GM12878 (cell line): Measurements from ENCODE around the gene APOBEC3C. TPM values are rescaled to one million over a fixed set of nuclear protein-coding genes. Genes with fewer than 3 reads are reported as not detected.

Experiments used
- ATAC-seq: fragments of 200-7000 bp; cut with Tn5 transposase; 3 replicates; pipeline ENCODE4 v1.9.1; 2020; ENCODE audit warnings: mild to moderate bottlenecking, moderate library complexity
- BruUV-seq: library from RNA; stranded (reverse); fragments of 400-500 nt; replicated peaks from 2 replicates; lab custom pipeline; 2021; lab: Mats Ljungman, UMichigan
- CTCF ChIA-PET: fragments of 300-600 bp; sonication (Branson Sonifier 250); formaldehyde crosslinking; extraction: SDS; loops from one replicate; lab custom pipeline; 2021; ENCODE audit warnings: inconsistent platforms; lab: Yijun Ruan, JAX
- POLR2A ChIA-PET: fragments of 350-600 bp; formaldehyde crosslinking; extraction: SDS; loops from one replicate; lab custom pipeline; 2021; ENCODE audit warnings: inconsistent platforms; lab: Charles Lee
- RAD21 ChIA-PET: fragments of 300-600 bp; sonication (Branson Sonifier 250); formaldehyde crosslinking; loops from one replicate; lab custom pipeline; 2023; ENCODE audit warnings: antibody characterized with exemption; ENCODE audit not compliant: unreplicated experiment; lab: Charles Lee
- SMC1A ChIA-PET: fragments of 300-600 bp; sonication (Branson Sonifier 250); formaldehyde crosslinking; loops from one replicate; lab custom pipeline; 2023; ENCODE audit not compliant: unreplicated experiment, uncharacterized antibody; lab: Charles Lee
- DNase-seq: peaks from one replicate; pipeline ENCODE4 v3.0.0-alpha.2; 2011; ENCODE audit warnings: low read depth, low spot score
- FAIRE-seq: peaks from 3 replicates; lab custom pipeline; 2011; peaks lifted over from hg19 to GRCh38; lab: Jason Lieb, UNC
- H2AFZ ChIP-seq: 2 replicates; pipeline ENCODE4 v1.6.0; 2011; ENCODE audit warnings: low read depth, low read length, control low read depth; ENCODE audit not compliant: control insufficient read depth
- H3K27ac ChIP-seq: 2 replicates; pipeline ENCODE4 v1.5.1; 2011; ENCODE audit warnings: control low read depth; ENCODE audit not compliant: control insufficient read depth, insufficient read depth
- H3K27me3 ChIP-seq, 2 experiments: replicated peaks in 1 of 2; 2 replicates each; pipeline versions ENCODE4 v1.6.0 to v1.6.1; 2011; ENCODE audit warnings: low read length in 1 of 2; ENCODE audit not compliant: control insufficient read depth in 2 of 2, insufficient read depth in 2 of 2
- H3K36me3 ChIP-seq, 2 experiments: 2 replicates each; pipeline ENCODE4 v1.5.1; 2011; ENCODE audit warnings: low read length in 1 of 2; ENCODE audit not compliant: control insufficient read depth in 2 of 2, insufficient read depth in 2 of 2
- H3K4me1 ChIP-seq: 2 replicates; pipeline ENCODE4 v1.6.1; 2011; ENCODE audit warnings: mild to moderate bottlenecking, low read length, moderate library complexity, mixed read lengths; ENCODE audit not compliant: control insufficient read depth, insufficient read depth
- H3K4me2 ChIP-seq: 2 replicates; pipeline ENCODE4 v1.6.0; 2011; ENCODE audit warnings: control low read depth; ENCODE audit not compliant: control insufficient read depth, insufficient read depth
- H3K4me3 ChIP-seq: fragments of 200-600 bp; sonication (generic); 2 replicates; pipeline ENCODE4 v1.5.1; 2016
- H3K79me2 ChIP-seq: 2 replicates; pipeline ENCODE4 v1.6.0; 2011; ENCODE audit warnings: low read length; ENCODE audit not compliant: control insufficient read depth, insufficient read depth
- H3K9ac ChIP-seq: 2 replicates; pipeline ENCODE4 v1.8.0; 2011; ENCODE audit warnings: low read length, control low read depth, mixed read lengths; ENCODE audit not compliant: control insufficient read depth, insufficient read depth
- H3K9me3 ChIP-seq: replicated peaks from 3 replicates; pipeline ENCODE4 v1.5.1; 2011; ENCODE audit warnings: mild to moderate bottlenecking, low read length; ENCODE audit not compliant: control insufficient read depth, insufficient read depth
- H4K20me1 ChIP-seq: 2 replicates; pipeline ENCODE4 v1.6.0; 2011; ENCODE audit not compliant: control insufficient read depth, insufficient read depth
- CTCF ChIP-seq, 3 experiments: IDR thresholded peaks in 2 of 3; conservative IDR thresholded peaks in 1 of 3; 2 replicates each; pipeline ENCODE4 v1.5.1; 2011; ENCODE audit warnings: low read depth in 3 of 3, low read length in 3 of 3, mild to moderate bottlenecking in 3 of 3, control low read depth in 2 of 3, moderate library complexity in 2 of 3, inconsistent platforms in 1 of 3, mixed read lengths in 1 of 3; ENCODE audit not compliant: control insufficient read depth in 2 of 3, insufficient read depth in 1 of 3; ENCODE audit errors: extremely low read depth in 1 of 3
- HDAC2 ChIP-seq: fragments of 200-600 bp; sonication (generic); IDR thresholded peaks from 2 replicates; pipeline ENCODE4 v1.6.1; 2017
- IKZF1 ChIP-seq: fragments of 450-650 bp; conservative IDR thresholded peaks from 2 replicates; pipeline ENCODE4 v1.6.1; 2017; ENCODE audit warnings: antibody characterized with exemption, mild to moderate bottlenecking
- NRF1 ChIP-seq: conservative IDR thresholded peaks from 2 replicates; pipeline ENCODE4 v1.6.1; 2011; ENCODE audit warnings: mild to moderate bottlenecking, low read depth, low read length, improper control_type of control experiment
- POLR2AphosphoS2 ChIP-seq: IDR thresholded peaks from 2 replicates; pipeline ENCODE4 v1.6.1; 2011; ENCODE audit warnings: low read depth, mild to moderate bottlenecking, low read length, improper control_type of control experiment, moderate library complexity
- POU2F2 ChIP-seq: IDR thresholded peaks from 3 replicates; pipeline ENCODE4 v1.6.1; 2011; ENCODE audit warnings: low read depth, mild to moderate bottlenecking, low read length, borderline replicate concordance
- TCF7 ChIP-seq: IDR thresholded peaks from 2 replicates; pipeline ENCODE4 v1.6.1; 2014; ENCODE audit warnings: antibody characterized with exemption, borderline replicate concordance
- ZNF687 ChIP-seq: fragments of 450-650 bp; IDR thresholded peaks from 2 replicates; pipeline ENCODE4 v1.6.1; 2017; ENCODE audit warnings: mild to moderate bottlenecking, moderate library complexity
- WGBS: methylation state at CpG from one replicate; pipeline ENCODE4 v1.1.6; 2016; ENCODE audit warnings: low lambda C conversion rate; ENCODE audit not compliant: insufficient replicate concordance, insufficient coverage; ENCODE audit errors: missing lambda C conversion rate; 5-methylcytosine and 5-hydroxymethylcytosine counted together
- in situ Hi-C: fragments of 300-500 bp; cut with MboI; formaldehyde crosslinking; loops from 9 replicates; pipeline ENCODE4 v1.14.3; 2018; ENCODE audit warnings: mixed read lengths
- intact Hi-C: fragments of 100-400 bp; cut with micrococcal nuclease; formaldehyde crosslinking; loops from one replicate; pipeline ENCODE4 v1.14.2; 2022; ENCODE audit not compliant: unreplicated experiment
- polyA plus RNA-seq, 11 experiments: library from polyadenylated mRNA; depleted of rRNA in 4 of 11; unstranded in 6 of 11; stranded (reverse) in 5 of 11; fragments of >200 nt; fragmentation: Nextera tagmentation in 4 of 11; fragmentation: Illumina TruSeq in 1 of 11; extraction: Ambion mirVana in 4 of 11; extraction: Trizol in 1 of 11; gene quantifications; 1 replicate in 1 of 11; 2 replicates in 10 of 11; pipeline versions ENCODE4 v1.2.1 to v1.2.3, GENCODE V29; 2011 to 2016; ENCODE audit warnings: inconsistent platforms in 2 of 11, missing spikeins in 2 of 11, low read depth in 1 of 11
- total RNA-seq, 4 experiments: library from RNA; depleted of rRNA in 3 of 4; stranded (reverse); fragments of >200 nt in 3 of 4; fragmentation: Illumina TruSeq in 1 of 4; extraction: Trizol in 1 of 4; gene quantifications; 2 replicates each; pipeline versions ENCODE4 v1.2.1 to v1.2.3, GENCODE V29; 2013 to 2021
- TF ChIP-seq, protein P1 (sequence below): fragments of 450-650 bp; IDR thresholded peaks from 2 replicates; pipeline ENCODE4 v1.6.1; 2016; ENCODE audit warnings: mild to moderate bottlenecking, moderate library complexity, borderline replicate concordance
- TF ChIP-seq, protein P2 (sequence below): fragments of 150-350 bp; IDR thresholded peaks from 2 replicates; pipeline ENCODE4 v1.6.1; 2014; ENCODE audit warnings: mild to moderate bottlenecking, low read depth, low read length

Gene APOBEC3C
- total and polyA plus RNA-seq, 10 of the 15 experiments (the other 5 are each of a cell fraction or from before 2014, with no cell fraction given), result 22.9 to 290 (median 156) TPM

DNA sequence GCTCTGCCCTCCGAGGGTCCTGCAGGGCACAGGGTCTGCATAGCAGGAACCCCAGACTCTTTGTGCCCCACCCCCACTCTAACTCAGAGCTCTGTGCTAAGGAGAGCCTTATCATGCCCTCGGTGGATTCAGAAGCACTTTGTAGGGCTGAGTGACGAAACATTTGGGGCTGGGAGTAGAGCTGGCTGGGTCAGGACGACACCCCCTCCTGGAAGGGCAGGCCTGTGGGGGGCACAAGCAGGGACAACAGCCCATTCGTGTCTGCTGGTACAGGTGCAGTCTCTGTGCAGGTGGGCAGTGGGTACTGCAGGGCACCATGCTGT lies 47.7 kb upstream of the APOBEC3C start:
- no peaks in the 10 kb centered on the region for H3K9me3 ChIP-seq
- no peak overlapping the region for H2AFZ ChIP-seq
- ChIA-PET POLR2A (interaction anchor here (0.6 kb wide), 2 partner anchors 38 to 151 kb away, joined by 3 read pairs; no protein-coding TSS in a partner anchor), SMC1A (interaction anchor here (0.7 kb wide), 1 partner anchor 49 kb away, joined by 3 read pairs; no protein-coding TSS in a partner anchor), CTCF (interaction anchor here (0.6 to 1.5 kb wide), 2 partner anchors 13 to 96 kb away, joined by 3 to 5 read pairs; no protein-coding TSS in a partner anchor), RAD21 (interaction anchor here (0.7 to 0.8 kb wide), 2 partner anchors 14 to 96 kb away, joined by 3 read pairs; no protein-coding TSS in a partner anchor)
- 28% methylated on average over 5 of the region's 5 CpGs for WGBS
- H3K4me3 ChIP-seq, result no peak overlapping the region
- no peak for DNase-seq
- H4K20me1 ChIP-seq, result no peaks in the 10 kb centered on the region
- peaks cover 9% of the 10 kb centered on the region for H3K4me1 ChIP-seq
- H3K4me2 ChIP-seq, result no peak overlapping the region
- no peaks in the 10 kb centered on the region for H3K36me3 ChIP-seq
- H3K9ac ChIP-seq, result no peak overlapping the region
- in situ Hi-C loops (no loop called here), intact Hi-C loops (no loop called here)
- ATAC-seq, result no peak
- FAIRE-seq, result no peak
- no TSS peak for BruUV-seq
- H3K79me2 ChIP-seq, result no peaks in the 10 kb centered on the region
- H3K27ac ChIP-seq, result no peak overlapping the region
- H3K27me3 ChIP-seq, result no peaks in the 10 kb centered on the region
- TF ChIP-seq POU2F2 (no peak), HDAC2 (no peak), IKZF1 (no peak), CTCF (IDR thresholded peaks at IDR 0.05 in 2 of 3, conservative IDR thresholded peaks at IDR 0.05 in 1 of 3; ENCODE audit: control insufficient read depth in 2 of 3, extremely low read depth in 1 of 3, insufficient read depth in 1 of 3, low read depth in 3 of 3, low read length in 3 of 3) (no peak), TCF7 (no peak), ZNF687 (no peak), POLR2AphosphoS2 (no peak), NRF1 (no peak)
- TF ChIP-seq, protein P1, sequence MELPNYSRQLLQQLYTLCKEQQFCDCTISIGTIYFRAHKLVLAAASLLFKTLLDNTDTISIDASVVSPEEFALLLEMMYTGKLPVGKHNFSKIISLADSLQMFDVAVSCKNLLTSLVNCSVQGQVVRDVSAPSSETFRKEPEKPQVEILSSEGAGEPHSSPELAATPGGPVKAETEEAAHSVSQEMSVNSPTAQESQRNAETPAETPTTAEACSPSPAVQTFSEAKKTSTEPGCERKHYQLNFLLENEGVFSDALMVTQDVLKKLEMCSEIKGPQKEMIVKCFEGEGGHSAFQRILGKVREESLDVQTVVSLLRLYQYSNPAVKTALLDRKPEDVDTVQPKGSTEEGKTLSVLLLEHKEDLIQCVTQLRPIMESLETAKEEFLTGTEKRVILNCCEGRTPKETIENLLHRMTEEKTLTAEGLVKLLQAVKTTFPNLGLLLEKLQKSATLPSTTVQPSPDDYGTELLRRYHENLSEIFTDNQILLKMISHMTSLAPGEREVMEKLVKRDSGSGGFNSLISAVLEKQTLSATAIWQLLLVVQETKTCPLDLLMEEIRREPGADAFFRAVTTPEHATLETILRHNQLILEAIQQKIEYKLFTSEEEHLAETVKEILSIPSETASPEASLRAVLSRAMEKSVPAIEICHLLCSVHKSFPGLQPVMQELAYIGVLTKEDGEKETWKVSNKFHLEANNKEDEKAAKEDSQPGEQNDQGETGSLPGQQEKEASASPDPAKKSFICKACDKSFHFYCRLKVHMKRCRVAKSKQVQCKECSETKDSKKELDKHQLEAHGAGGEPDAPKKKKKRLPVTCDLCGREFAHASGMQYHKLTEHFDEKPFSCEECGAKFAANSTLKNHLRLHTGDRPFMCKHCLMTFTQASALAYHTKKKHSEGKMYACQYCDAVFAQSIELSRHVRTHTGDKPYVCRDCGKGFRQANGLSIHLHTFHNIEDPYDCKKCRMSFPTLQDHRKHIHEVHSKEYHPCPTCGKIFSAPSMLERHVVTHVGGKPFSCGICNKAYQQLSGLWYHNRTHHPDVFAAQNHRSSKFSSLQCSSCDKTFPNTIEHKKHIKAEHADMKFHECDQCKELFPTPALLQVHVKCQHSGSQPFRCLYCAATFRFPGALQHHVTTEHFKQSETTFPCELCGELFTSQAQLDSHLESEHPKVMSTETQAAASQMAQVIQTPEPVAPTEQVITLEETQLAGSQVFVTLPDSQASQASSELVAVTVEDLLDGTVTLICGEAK, result no peak
- TF ChIP-seq, protein P2, sequence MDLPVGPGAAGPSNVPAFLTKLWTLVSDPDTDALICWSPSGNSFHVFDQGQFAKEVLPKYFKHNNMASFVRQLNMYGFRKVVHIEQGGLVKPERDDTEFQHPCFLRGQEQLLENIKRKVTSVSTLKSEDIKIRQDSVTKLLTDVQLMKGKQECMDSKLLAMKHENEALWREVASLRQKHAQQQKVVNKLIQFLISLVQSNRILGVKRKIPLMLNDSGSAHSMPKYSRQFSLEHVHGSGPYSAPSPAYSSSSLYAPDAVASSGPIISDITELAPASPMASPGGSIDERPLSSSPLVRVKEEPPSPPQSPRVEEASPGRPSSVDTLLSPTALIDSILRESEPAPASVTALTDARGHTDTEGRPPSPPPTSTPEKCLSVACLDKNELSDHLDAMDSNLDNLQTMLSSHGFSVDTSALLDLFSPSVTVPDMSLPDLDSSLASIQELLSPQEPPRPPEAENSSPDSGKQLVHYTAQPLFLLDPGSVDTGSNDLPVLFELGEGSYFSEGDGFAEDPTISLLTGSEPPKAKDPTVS, result no peak
